A549 treated with CORT108297 at 1 μM for 4 hours (cell line): ENCODE measurements around the gene EP300. TPM values are rescaled to one million over a fixed set of nuclear protein-coding genes. Genes with fewer than 3 reads are reported as not detected.

Experiments used
- total RNA-seq: library from RNA; stranded (reverse); fragments of 200-300 nt; extraction: Qiagen RNA extraction; gene quantifications from 5 replicates; pipeline ENCODE4 v1.2.3, GENCODE V29; 2022

EP300 gene
- 15.5 to 25.4 TPM (median 20.3 TPM) in 5 replicates for total RNA-seq

GRCh38 chr22:41092023-41092817, at the start of gene EP300:
Gene EP300 (plus strand): TSS chr22:41092592. CDS start chr22:41093005, 413 bp downstream.

GRCh38 chr22:41204992-41205900, 112.9 kb downstream of the EP300 start, which contains the start of gene L3MBTL2:
Gene L3MBTL2 (plus strand): TSS chr22:41205312. CDS start chr22:41205363, 51 bp downstream.

Other genes with a start within 250 kb of the EP300 start
- gene ST13, start 236.0 kb upstream of the EP300 start, total RNA-seq, result 143 to 183 TPM (median 153 TPM) in 5 replicates
- 6.4 to 10.2 TPM (median 8.9 TPM) in 5 replicates for gene XPNPEP3, start 235.4 kb upstream of the EP300 start, total RNA-seq
- not detected in 5 replicates for gene DNAJB7, start 230.5 kb upstream of the EP300 start, total RNA-seq
- gene RBX1, start 141.2 kb upstream of the EP300 start, total RNA-seq, result 52.6 to 54.1 TPM (median 53.1 TPM) in 5 replicates
- 17.9 to 19.4 TPM (median 18.8 TPM) in 5 replicates for gene L3MBTL2, start 112.7 kb downstream of the EP300 start, total RNA-seq
- not detected in 5 replicates for gene CHADL, start 148.3 kb downstream of the EP300 start, total RNA-seq
- 79.0 to 106 TPM (median 99.5 TPM) in 5 replicates for gene RANGAP1, start 193.6 kb downstream of the EP300 start, total RNA-seq
- gene ZC3H7B, start 208.9 kb downstream of the EP300 start, total RNA-seq, result 18.9 to 27.1 TPM (median 25.5 TPM) in 5 replicates